GM23248 (cell line): ENCODE results near the gene RNF217. TPM values are rescaled to one million over a fixed set of nuclear protein-coding genes. Genes with fewer than 3 reads are reported as not detected.

Source experiments
- DNase-seq: peaks from one replicate; pipeline ENCODE4 v3.0.0-alpha.2; 2015
- H2AFZ ChIP-seq: fragments of 200-600 bp; sonication (generic); 2 replicates; pipeline ENCODE4 v1.6.1; 2016; ENCODE audit warnings: antibody characterized with exemption
- H3F3A ChIP-seq: fragments of 200-600 bp; sonication (generic); 2 replicates; pipeline ENCODE4 v1.6.1; 2016; ENCODE audit warnings: mild to moderate bottlenecking, antibody characterized with exemption, mixed run types; ENCODE audit not compliant: insufficient read depth
- H3K27ac ChIP-seq: fragments of 200-600 bp; sonication (generic); 2 replicates; pipeline ENCODE4 v1.5.1; 2016; ENCODE audit warnings: mild to moderate bottlenecking
- H3K27me3 ChIP-seq: fragments of 200-600 bp; sonication (generic); replicated peaks from 2 replicates; pipeline ENCODE4 v1.6.1; 2016; ENCODE audit warnings: mild to moderate bottlenecking; ENCODE audit not compliant: insufficient read depth
- H3K36me3 ChIP-seq: fragments of 200-600 bp; sonication (generic); 2 replicates; pipeline ENCODE4 v1.6.1; 2016; ENCODE audit warnings: low read depth, mild to moderate bottlenecking
- H3K4me1 ChIP-seq: fragments of 200-600 bp; sonication (generic); 2 replicates; pipeline ENCODE4 v1.6.1; 2016; ENCODE audit warnings: mild to moderate bottlenecking; ENCODE audit not compliant: insufficient read depth
- H3K4me2 ChIP-seq: fragments of 200-600 bp; sonication (generic); one replicate; pipeline ENCODE4 v1.6.1; 2016; ENCODE audit warnings: mild to moderate bottlenecking; ENCODE audit not compliant: unreplicated experiment
- H3K4me3 ChIP-seq: fragments of 200-600 bp; sonication (generic); 2 replicates; pipeline ENCODE4 v1.5.1; 2016; ENCODE audit warnings: mild to moderate bottlenecking
- H3K79me2 ChIP-seq: fragments of 200-600 bp; sonication (generic); 2 replicates; pipeline ENCODE4 v1.6.1; 2016; ENCODE audit warnings: mild to moderate bottlenecking; ENCODE audit not compliant: insufficient read depth
- H3K9ac ChIP-seq: fragments of 200-600 bp; sonication (generic); 2 replicates; pipeline ENCODE4 v1.6.1; 2016; ENCODE audit warnings: mild to moderate bottlenecking
- H3K9me2 ChIP-seq: fragments of 200-600 bp; sonication (generic); 2 replicates; pipeline ENCODE4 v1.6.1; 2016; ENCODE audit warnings: mixed run types, mild to moderate bottlenecking, moderate library complexity; ENCODE audit not compliant: insufficient read depth
- H3K9me3 ChIP-seq: fragments of 200-600 bp; sonication (generic); one replicate; pipeline ENCODE4 v1.6.1; 2017; ENCODE audit warnings: low read depth
- H4K20me1 ChIP-seq: fragments of 200-600 bp; sonication (generic); 2 replicates; pipeline ENCODE4 v1.6.0; 2016; ENCODE audit not compliant: insufficient read depth
- EZH2 ChIP-seq: fragments of 200-600 bp; sonication (generic); IDR thresholded peaks from 2 replicates; pipeline ENCODE4 v1.6.1; 2018; ENCODE audit warnings: antibody characterized with exemption, mild to moderate bottlenecking; ENCODE audit not compliant: insufficient read depth, poor library complexity, severe bottlenecking
- EZH2phosphoT487 ChIP-seq: fragments of 200-600 bp; sonication (generic); IDR thresholded peaks from 2 replicates; pipeline ENCODE4 v1.6.1; 2018; ENCODE audit warnings: antibody characterized with exemption, moderate library complexity, mild to moderate bottlenecking, low read depth; ENCODE audit not compliant: insufficient read depth
- WGBS, 2 experiments: methylation state at CpG; one replicate each; pipeline ENCODE4 v1.1.6; 2015 to 2017; ENCODE audit warnings: low lambda C conversion rate in 2 of 2, low coverage in 1 of 2; ENCODE audit errors: missing lambda C conversion rate in 2 of 2; 5-methylcytosine and 5-hydroxymethylcytosine counted together
- in situ Hi-C: fragments of 300-500 bp; cut with MboI; formaldehyde crosslinking; loops from 2 replicates; pipeline ENCODE4 v1.15.0; 2020
- polyA plus RNA-seq: library from polyadenylated mRNA; unstranded; fragments of >200 nt; fragmentation: Nextera tagmentation; extraction: Ambion mirVana; gene quantifications from 2 replicates; pipeline ENCODE4 v1.2.1, GENCODE V29; 2016
- total RNA-seq: library from RNA; depleted of rRNA; stranded (reverse); fragments of >200 nt; shearing (Covaris generic); gene quantifications from 2 replicates; pipeline ENCODE4 v1.2.3, GENCODE V29; 2014

The RNF217 gene
- total and polyA plus RNA-seq, 2 experiments from 2014 or later = 3.2 to 10.9 TPM

DNA sequence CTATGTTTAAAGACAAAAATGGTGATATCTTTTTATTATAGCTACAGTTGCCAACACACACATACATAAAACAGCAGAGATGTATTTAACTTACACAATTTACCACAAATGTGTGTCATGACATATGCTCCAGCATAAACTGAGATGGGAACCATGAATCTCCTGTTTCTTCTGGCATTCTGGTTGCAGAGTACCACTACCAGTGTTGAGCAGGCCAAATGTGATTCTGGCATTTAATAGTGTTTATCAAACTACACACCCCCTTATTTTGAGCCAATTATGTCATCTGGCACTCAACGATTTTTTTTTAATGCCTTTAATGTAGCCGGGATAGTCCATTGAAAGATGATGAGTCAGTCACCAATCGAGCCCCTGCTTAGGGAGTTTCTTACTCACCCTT, 132.3 kb downstream of the RNF217 start:
- Histone ChIP-seq H2AFZ (no peak overlapping the region), H3K4me1 (peaks cover 24% of the 10 kb centered on the region), H4K20me1 (no peaks in the 10 kb centered on the region), H3K27ac (peak overlapping the region; percentile 70), H3K79me2 (no peaks in the 10 kb centered on the region), H3K27me3 (no peaks in the 10 kb centered on the region), H3F3A (peaks cover 33% of the 10 kb centered on the region), H3K9me2 (no peaks in the 10 kb centered on the region), H3K4me2 (no peak overlapping the region), H3K9ac (no peak overlapping the region), H3K36me3 (no peaks in the 10 kb centered on the region), H3K4me3 (no peak overlapping the region), H3K9me3 (no peaks in the 10 kb centered on the region)
- peak; percentile 53 for DNase-seq
- WGBS, 2 experiments = 3 to 6% methylated on average over 3 of the region's 3 CpGs
- TF ChIP-seq EZH2 (no peak), EZH2phosphoT487 (no peak)
- in situ Hi-C loops = no loop called here

DNA sequence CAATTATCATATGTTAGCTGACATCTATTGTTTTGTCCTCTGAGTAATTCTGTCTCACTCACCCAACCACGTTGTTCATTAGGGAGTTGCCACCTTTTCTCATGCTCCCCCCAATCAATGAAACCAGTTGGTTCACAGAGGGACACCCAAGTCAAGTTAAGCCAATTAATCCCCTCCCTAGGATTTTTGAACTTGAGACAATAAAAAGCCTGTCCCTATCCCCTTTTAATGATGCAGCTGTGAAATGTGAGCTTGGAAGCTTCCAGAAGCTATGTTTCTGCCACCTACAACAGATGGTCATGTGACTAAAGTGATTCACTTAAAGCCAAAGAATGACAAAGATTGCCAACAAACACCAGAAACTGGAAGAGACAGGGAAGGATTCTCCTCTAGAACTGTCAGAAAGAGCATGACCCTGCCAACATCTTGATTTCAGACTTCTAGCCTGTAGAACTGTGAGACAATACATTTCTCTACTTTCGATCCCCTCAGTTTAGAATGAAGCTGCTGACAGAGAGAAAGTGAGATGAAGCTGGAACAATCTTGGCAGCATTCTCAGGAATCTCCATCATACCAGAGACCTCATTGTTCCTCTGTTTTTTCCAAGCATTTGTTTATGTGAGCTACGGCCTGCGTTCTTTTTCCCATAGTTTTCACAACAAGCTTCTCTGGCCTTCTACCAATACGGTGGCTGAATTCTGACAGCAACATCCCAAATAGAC, 133.5 kb downstream of the RNF217 start:
- peak overlapping the region; percentile 70 for H2AFZ ChIP-seq
- peak overlapping the region; percentile 70 for H3K4me2 ChIP-seq
- peak overlapping the region; percentile 70 for H3K27ac ChIP-seq

DNA sequence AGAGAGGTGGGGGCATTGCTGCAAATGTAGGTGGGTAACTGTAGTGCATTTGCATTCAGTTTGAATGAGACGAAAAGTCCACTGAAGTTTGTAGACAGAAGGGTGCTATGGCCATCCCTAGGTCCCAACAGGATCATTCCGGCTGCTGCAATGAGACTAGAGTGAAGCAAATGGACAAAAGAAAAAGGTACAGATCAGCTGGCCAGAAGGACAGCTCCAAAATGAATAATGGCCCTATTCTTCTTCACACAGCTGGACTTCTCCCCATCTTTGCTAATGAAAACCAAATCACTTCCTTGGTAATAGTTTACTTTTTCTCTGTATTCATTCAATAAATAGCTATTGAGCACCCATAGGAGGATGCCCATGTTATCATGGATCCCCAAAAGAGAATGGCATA, 134.9 kb downstream of the RNF217 start:
- H3K4me1 ChIP-seq = peaks cover 44% of the 10 kb centered on the region
- in situ Hi-C loops = no loop called here
- WGBS, 2 experiments = 95 to 100% methylated on average over 2 of the region's 2 CpGs

More for the DNA sequence above, 133.5 kb downstream of the RNF217 start:
- H3K36me3 ChIP-seq = no peaks in the 10 kb centered on the region
- H3K9ac ChIP-seq = peak overlapping the region; percentile 48
- in situ Hi-C loops = no loop called here
- peak; percentile 89 for DNase-seq
- no peaks in the 10 kb centered on the region for H3K27me3 ChIP-seq
- WGBS, 2 experiments = 21 to 24% methylated on average over 5 of the region's 5 CpGs
- H4K20me1 ChIP-seq = no peaks in the 10 kb centered on the region
- H3K4me3 ChIP-seq = peak overlapping the region; percentile 29
- H3K4me1 ChIP-seq = peaks cover 29% of the 10 kb centered on the region
- no peaks in the 10 kb centered on the region for H3K79me2 ChIP-seq
- TF ChIP-seq EZH2phosphoT487 = no peak
- TF ChIP-seq EZH2 = no peak
- H3K9me2 ChIP-seq = no peaks in the 10 kb centered on the region
- H3F3A ChIP-seq = peaks cover 38% of the 10 kb centered on the region
- H3K9me3 ChIP-seq = no peaks in the 10 kb centered on the region

DNA sequence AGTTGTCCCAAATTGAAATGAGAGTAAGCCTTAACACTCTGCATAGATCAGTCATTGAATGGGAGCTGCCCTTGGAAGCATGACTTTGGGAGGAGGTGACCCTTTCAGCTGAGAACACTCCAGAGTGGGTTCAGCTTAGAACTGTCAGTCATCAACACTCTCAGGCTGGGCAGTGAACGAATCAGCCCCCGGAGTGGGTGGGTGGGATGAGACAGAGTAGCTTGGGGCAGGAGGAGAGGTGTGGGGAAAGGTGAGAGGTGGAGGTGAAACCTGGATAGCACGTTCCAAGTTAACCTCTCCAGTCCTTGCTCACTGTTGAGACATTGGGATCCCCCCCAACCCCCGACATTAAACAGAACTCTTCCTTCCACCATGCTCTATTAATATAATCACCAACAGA, 136.0 kb downstream of the RNF217 start:
- WGBS, 2 experiments = 93 to 99% methylated on average over 4 of the region's 4 CpGs

More for the DNA sequence above, 134.9 kb downstream of the RNF217 start:
- Histone ChIP-seq H3K4me2 (no peak overlapping the region), H3K27me3 (no peaks in the 10 kb centered on the region), H3F3A (peaks cover 50% of the 10 kb centered on the region), H3K9me2 (no peaks in the 10 kb centered on the region), H3K9me3 (no peaks in the 10 kb centered on the region), H3K79me2 (no peaks in the 10 kb centered on the region), H4K20me1 (no peaks in the 10 kb centered on the region), H3K9ac (no peak overlapping the region), H3K27ac (no peak overlapping the region), H2AFZ (no peak overlapping the region), H3K36me3 (no peaks in the 10 kb centered on the region), H3K4me3 (no peak overlapping the region)
- TF ChIP-seq EZH2 = no peak
- no peak for TF ChIP-seq EZH2phosphoT487
- no peak for DNase-seq

More for the DNA sequence above, 136.0 kb downstream of the RNF217 start:
- H2AFZ ChIP-seq = no peak overlapping the region
- H3K4me3 ChIP-seq = no peak overlapping the region
- peaks cover 54% of the 10 kb centered on the region for H3K4me1 ChIP-seq
- DNase-seq = no peak
- H3K9me2 ChIP-seq = no peaks in the 10 kb centered on the region
- no peak for TF ChIP-seq EZH2
- no peak for TF ChIP-seq EZH2phosphoT487
- peaks cover 57% of the 10 kb centered on the region for H3F3A ChIP-seq
- H3K27me3 ChIP-seq = no peaks in the 10 kb centered on the region
- H4K20me1 ChIP-seq = no peaks in the 10 kb centered on the region
- H3K9me3 ChIP-seq = no peaks in the 10 kb centered on the region
- H3K27ac ChIP-seq = no peak overlapping the region
- H3K36me3 ChIP-seq = no peaks in the 10 kb centered on the region
- H3K4me2 ChIP-seq = no peak overlapping the region
- in situ Hi-C loops = no loop called here
- no peaks in the 10 kb centered on the region for H3K79me2 ChIP-seq
- no peak overlapping the region for H3K9ac ChIP-seq
